GM18505 (cell line): ENCODE results near the gene LEMD3.

ENCODE experiments used
- ATAC-seq: cut with Tn5 transposase; IDR thresholded peaks from one replicate; pipeline ENCODE4 v1.9.1; 2021; ENCODE audit not compliant: unreplicated experiment
- POLR2A ChIP-seq: IDR thresholded peaks from 4 replicates; pipeline ENCODE4 v1.6.1; 2011; ENCODE audit warnings: borderline replicate concordance; ENCODE audit not compliant: insufficient read depth, insufficient read length; ENCODE audit errors: extremely low read depth

LEMD3 gene

DNA sequence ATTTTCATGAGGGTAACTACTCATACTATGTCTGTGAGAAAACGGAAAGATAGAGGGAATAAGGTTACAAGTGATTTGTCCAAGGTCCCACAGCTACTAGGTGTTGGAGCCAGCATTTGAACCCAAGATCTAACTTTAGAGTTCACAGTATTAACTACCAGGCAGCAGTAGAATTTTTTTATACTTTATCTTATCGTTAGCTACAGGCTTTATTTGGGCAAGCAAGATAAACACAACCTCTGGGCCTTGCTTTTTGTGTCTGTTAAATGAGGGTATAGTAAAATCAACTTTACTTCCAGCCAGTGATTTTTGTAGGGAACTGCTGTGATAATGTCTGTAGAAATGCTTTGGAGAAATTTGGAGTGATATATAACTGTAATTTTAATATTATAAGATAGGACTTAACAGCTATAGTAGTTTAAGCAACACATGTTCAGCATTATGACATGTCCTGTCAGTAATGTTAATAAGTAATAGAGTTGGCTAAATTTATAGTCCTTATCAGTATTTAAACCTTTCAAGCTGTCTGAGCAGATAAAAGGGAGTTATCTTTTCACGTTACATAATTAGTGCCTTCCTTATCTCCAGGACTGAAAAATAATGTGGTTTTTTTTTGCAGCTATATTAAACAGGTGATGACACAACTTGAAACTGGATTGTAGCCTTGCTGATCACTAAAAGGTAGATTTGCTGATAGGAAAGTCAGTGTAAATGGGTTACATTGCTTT, 12.8 kb downstream of the LEMD3 start:
- ATAC-seq: no peak
- TF ChIP-seq POLR2A: no peak

DNA sequence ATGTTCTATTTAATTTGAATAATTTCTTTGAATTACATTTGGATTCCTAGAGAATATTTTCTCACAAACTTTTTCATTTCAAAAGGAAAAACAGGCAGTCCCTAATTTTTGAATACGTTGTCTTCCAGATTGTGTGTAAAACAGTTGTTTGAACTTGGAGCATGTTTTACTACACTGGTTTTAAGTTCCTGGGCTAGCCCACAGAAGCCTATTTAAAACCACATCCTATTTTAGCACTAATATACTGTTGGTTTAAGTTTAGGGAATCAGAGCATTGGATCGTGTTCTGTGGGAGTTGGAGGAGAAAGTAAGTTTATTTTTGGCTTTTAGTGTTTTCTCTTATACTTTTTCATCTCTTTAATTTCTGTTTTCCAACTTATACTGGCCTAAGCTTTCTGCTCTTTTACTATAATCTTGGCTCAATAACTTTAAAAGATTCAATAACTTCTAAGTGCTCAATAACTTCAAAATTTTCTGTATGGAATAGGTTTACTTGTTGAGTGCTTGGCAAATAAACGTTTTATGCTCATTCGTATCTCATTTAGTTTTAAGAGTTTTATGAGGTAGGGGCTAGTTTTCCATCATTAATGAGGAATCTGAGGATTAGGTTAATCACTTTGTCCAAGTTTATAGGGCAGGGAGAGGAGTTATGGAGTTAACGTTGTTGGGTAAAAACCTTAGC, 14.9 kb downstream of the LEMD3 start:
- ATAC-seq: no peak
- TF ChIP-seq POLR2A: no peak

DNA sequence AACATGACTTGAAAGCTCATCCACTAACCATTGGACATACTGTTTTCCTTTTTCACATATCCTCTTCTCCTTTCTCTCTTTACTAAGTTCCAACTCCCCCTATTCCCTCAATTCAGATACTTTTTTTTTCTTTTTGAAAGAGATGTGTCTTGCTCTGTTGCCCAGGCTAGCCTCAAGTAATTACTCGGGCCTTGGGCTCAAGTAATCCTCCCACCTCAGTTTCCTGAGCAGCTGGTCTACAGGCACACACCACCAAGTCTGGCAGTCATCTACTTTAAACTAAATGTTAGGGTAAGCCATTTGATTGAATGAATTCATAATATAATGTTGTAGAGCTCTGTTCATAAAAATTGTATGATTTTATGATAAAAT, 15.5 kb downstream of the LEMD3 start:
- ATAC-seq: no peak
- TF ChIP-seq POLR2A: no peak

DNA sequence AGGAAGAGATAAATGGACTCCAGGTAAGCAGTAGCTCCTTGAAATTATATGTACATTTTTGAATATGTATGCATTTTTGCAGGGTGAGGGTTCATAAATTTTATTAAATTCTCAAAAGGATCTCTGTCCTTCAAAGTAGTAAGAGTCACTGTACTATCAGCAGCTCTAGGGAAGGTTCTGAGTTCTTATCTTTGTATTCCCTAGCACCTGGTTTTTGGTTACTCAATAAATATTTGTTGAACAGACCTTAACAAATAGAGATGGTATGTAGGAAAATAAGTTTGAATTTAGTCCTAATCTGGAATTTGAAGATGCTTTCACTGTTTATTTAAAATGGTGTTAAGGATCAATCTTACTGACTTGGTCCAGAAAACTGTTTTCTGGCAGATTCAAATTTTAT, 18.3 kb downstream of the LEMD3 start:
- no peak for TF ChIP-seq POLR2A
- no peak for ATAC-seq

DNA sequence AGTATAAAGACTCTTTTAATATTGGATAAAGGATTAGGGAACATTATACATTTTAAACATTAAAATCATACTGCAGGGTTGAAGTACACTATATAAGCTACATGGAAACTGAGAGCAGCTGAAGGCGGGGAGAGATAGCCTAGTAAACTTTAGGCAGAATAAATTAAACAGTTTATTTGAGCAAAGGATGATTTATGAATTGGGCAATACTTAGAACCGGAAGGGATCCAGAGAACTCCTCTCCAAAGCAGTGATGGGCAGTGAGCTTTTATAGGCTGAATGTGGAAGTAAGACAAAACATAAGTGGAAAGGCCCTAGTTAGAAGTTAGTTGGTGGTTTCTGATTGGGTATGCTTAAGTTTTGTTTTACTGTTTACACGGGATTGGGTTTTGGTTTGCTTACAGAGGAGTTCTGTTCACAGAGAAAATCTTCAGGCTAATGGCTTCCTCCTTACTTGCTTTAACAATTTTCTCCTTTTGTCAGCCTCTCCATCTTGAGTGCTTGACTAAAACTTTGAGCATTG, 18.9 kb downstream of the LEMD3 start:
- ATAC-seq: no peak
- no peak for TF ChIP-seq POLR2A

DNA sequence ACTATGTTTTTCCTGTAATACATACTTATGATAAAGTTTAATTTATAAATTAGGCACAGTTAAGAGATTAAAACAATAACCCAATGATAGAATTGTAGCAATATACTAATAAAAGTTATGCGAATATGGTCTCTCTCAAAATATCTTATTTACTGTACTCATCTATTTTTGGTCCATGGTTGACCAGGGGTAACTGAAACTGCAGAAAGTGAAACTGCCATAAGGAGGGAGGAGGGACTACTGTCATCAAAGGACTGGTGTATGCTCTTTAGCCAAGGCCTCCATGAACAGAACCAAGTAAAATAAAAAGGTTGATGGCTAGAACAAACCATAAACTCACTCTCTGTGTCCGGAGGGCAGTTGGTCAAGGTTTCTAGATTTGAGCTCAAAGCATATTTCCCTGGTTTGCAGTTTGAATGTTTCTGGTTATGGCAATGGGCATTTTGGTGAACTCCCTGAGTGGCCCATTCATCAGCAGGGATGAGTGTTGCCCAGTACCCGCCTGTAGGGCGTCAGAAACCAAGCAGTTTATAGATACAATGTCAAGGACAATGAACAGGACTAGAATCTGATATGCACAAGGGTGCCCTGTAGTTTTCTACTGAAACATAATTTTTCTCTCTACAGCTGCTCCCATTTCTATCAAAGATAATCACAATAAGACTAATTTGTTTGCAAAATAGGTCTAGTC, 19.8 kb downstream of the LEMD3 start:
- peak; percentile 99 for ATAC-seq
- no peak for TF ChIP-seq POLR2A

DNA sequence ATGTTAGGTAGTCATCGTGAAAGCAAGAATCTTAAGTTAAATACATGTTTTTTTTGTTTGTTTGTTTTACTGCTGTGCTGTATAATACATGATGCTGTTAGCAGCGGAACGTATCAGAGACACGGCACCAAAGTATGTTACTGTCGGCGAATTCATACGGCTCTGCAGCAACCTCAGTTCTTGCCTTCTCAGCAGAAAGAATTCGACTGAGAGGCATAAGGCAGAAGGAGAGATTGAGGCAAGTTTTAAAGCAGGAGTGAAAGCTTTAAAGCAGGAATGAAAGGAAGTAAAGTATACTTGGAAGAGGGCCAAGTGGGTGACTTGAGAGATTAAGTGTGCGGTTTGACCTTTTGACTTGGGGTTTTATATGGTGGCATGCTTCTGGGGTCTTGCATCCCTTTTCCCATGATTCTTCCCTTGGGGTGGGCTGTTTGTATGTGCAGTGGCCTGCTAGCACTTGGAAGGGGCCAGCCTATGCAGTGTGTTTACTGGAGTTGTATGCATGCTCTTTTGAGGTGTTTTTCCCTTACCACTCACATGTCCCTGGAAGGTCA, 23.7 kb downstream of the LEMD3 start:
- no peak for ATAC-seq
- no peak for TF ChIP-seq POLR2A

DNA sequence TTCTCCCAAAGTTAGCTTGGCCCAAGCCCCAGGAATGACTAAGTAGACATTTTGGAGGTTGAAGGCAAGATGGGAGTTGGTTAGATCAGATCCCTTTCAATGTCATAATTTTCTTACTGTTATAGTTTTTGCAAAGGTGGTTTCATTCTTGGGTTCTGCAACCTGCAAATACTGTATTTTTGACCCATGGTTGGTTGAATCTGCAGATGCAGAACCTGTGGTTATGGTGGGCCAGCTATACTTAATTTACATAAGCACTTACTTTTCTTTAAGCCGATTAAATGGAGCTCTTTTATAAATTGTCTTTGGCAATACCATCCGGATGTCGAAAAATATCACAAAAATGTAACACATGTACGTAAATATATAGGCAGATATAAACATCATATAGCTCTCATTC, 25.6 kb downstream of the LEMD3 start:
- no peak for TF ChIP-seq POLR2A
- ATAC-seq: no peak

DNA sequence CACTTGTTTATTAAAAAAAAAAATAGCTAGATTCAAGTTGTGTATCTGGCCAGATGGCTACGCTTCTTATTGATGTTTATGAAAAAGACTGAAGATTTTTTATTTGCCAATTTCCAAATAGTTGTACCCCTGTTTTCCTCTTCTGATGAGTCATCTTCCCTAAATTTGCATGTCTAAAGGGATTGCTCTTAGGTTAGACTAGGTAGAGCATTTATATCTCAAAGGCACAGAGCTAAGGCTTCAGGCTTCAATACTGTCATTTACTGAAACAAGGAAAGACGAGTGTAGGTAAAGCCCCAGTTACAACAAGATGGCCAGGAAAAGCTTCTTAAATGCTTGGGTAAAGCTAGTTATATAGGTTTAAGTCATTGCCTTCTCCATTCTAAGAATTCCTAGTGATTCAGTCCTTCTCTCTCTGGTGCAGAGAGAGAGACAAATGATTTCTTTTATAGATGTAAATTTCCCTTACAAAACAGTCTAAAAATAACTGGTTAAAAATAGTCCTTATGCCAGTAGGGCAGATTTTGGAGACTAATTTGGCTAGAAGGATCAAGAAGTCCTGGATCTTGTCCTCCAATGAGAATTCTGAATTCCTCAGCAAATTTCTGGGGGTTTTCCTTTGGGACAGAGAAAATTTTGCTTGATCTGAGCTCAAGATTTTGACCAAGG, 26.1 kb downstream of the LEMD3 start:
- no peak for TF ChIP-seq POLR2A
- no peak for ATAC-seq

DNA sequence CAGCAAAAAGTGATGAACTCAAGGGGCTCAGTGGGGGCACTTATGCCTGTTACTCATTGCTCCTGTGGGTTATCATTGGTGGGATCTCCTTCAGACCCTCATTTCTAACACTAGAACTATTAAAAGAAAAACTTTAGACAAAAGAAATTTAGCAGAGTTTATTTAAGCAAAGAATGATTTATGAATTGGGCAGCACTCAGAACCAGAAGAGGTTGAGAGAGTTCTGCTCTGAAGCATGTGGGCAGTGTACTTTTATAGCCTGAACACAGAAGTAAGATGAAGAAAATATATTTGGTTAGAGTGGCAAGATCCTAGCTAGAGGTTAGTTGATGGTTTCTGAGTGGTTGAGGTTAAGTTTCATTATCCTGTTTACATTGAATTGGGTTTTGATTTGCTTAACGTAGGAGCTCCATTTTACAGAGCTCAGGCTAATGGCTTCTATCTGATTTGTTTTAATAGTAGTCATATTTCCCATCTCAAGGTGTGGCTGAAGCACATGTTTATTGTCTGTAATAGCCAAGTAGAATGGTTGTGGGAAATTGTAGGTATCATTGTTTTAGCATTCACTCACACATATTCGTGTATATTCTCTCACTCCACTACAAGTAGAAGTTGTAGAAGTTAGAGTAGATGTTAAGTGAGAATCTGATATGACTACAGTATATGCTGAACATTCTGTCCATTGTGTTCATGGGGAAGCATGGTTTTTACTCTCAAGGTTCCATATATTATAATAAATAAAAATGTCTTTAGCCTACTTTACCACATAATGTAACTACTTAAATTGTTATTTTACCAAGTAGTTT, 27.6 kb downstream of the LEMD3 start:
- no peak for TF ChIP-seq POLR2A
- ATAC-seq: no peak

DNA sequence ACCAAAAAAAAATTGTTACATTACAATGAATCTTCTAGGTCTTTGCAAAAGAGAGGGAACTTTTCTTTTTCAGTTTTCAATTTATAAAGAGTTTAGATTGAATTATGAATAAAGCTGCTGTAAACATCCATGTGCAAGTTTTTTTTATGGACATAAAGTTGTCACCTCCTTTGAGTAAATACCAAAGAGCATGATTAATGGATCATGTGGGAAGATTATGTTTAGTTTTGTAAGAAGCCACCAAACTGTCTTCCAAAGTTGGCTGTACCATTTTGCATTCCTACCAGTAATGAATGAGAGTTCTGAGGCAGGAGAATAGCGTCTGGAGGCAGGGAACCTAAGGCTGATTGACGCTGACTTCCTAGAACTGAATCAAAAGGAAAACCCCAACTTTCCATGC, 30.2 kb downstream of the LEMD3 start:
- ATAC-seq: no peak
- TF ChIP-seq POLR2A: no peak

DNA sequence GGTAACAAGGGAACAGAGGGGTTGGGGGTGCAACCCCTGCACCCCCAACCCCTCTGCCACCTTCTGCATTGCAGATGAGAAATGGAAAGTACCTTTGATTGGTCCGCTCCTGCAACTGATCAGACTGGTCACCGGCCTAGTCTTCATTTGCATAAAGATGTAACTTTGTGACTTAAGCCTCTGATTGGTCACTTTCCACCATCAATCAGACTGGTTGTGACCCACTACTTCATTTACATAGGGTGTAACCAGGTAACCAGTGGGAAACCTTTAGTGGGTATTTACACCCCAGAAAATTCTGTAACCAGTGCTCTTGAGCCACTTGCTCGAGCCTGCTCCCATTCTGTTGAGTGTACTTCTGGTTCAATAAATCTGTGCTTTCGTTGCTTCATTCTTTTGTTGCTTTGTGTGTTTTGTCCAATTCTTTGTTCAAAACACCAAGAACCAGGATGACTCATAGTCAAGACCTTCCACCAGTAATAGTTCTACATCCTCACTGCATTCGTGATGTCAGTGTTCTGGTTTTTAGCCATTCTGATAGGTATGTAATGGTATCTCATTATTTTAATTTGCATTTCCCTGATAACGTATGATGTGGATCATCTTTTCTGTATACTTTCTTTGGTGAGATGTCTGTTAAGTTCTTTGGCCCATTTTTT, 30.8 kb downstream of the LEMD3 start:
- TF ChIP-seq POLR2A: no peak
- ATAC-seq: no peak
